Ammon's horn (tissue), 1 donor: ENCODE results near the gene ZFP91.
A peak's percentile ranks its signal among the peaks of the same experiment; 100 is the strongest.

Source experiments
- DNase-seq: peaks from one replicate; pipeline ENCODE4 v3.0.0-alpha.2; 2016; ENCODE audit warnings: low spot score

Gene ZFP91

GRCh38 chr11:58629857-58630256 lies 51.0 kb downstream of the ZFP91 start:
- peak; percentile 60 for DNase-seq

GRCh38 chr11:58631378-58631777 lies 52.5 kb downstream of the ZFP91 start:
- no peak for DNase-seq

GRCh38 chr11:58632510-58632909 lies 53.6 kb downstream of the ZFP91 start:
- DNase-seq = no peak

GRCh38 chr11:58636587-58636986 lies 57.7 kb downstream of the ZFP91 start:
- DNase-seq = no peak

- no peak for DNase-seq
These were observed 58.5 kb downstream of the ZFP91 start for GRCh38 chr11:58637371-58637770.

GRCh38 chr11:58639103-58639502 lies 60.2 kb downstream of the ZFP91 start:
- no peak for DNase-seq

GRCh38 chr11:58639669-58640068 lies 60.8 kb downstream of the ZFP91 start:
- DNase-seq = peak; percentile 25

GRCh38 chr11:58640386-58641023 lies 61.6 kb downstream of the ZFP91 start:
- DNase-seq = no peak

GRCh38 chr11:58641341-58641740 lies 62.5 kb downstream of the ZFP91 start:
- no peak for DNase-seq

- no peak for DNase-seq
These were observed 63.1 kb downstream of the ZFP91 start for GRCh38 chr11:58641803-58642581.

GRCh38 chr11:58645854-58646253 lies 67.0 kb downstream of the ZFP91 start:
- no peak for DNase-seq

GRCh38 chr11:58647141-58647699 lies 68.4 kb downstream of the ZFP91 start:
- no peak for DNase-seq

GRCh38 chr11:58647866-58648265 lies 69.0 kb downstream of the ZFP91 start:
- no peak for DNase-seq

- no peak for DNase-seq
These were observed 70.8 kb downstream of the ZFP91 start for GRCh38 chr11:58649623-58650022.

- DNase-seq = no peak
These were observed 71.6 kb downstream of the ZFP91 start for GRCh38 chr11:58650496-58650895.

- no peak for DNase-seq
These were observed 73.9 kb downstream of the ZFP91 start for GRCh38 chr11:58652726-58653280.

GRCh38 chr11:58654079-58654907 lies 75.4 kb downstream of the ZFP91 start:
- peak; percentile 88 for DNase-seq

GRCh38 chr11:58654908-58655296 lies 76.0 kb downstream of the ZFP91 start:
- DNase-seq = no peak

- no peak for DNase-seq
These were observed 77.5 kb downstream of the ZFP91 start for GRCh38 chr11:58656348-58656747.

GRCh38 chr11:58658623-58659022 lies 79.8 kb downstream of the ZFP91 start:
- no peak for DNase-seq

GRCh38 chr11:58659404-58659803 lies 80.5 kb downstream of the ZFP91 start:
- no peak for DNase-seq

GRCh38 chr11:58659910-58660570 lies 81.2 kb downstream of the ZFP91 start:
- DNase-seq = no peak
